Measurements from ENCODE around the gene PLK3.

- TF ChIP-seq POLR2AphosphoS5 (IDR thresholded peaks at IDR 0.05) (no peak), CTCF (IDR thresholded peaks at IDR 0.05) (no peak), POLR2A (IDR thresholded peaks at IDR 0.05) (no peak), EP300 (IDR thresholded peaks at IDR 0.05) (no peak)
Measured at GRCh38 chr1:44830900-44831304, 30.7 kb downstream of the PLK3 start.
